ENCODE measurements around the gene RIPOR3.

Gene RIPOR3

DNA sequence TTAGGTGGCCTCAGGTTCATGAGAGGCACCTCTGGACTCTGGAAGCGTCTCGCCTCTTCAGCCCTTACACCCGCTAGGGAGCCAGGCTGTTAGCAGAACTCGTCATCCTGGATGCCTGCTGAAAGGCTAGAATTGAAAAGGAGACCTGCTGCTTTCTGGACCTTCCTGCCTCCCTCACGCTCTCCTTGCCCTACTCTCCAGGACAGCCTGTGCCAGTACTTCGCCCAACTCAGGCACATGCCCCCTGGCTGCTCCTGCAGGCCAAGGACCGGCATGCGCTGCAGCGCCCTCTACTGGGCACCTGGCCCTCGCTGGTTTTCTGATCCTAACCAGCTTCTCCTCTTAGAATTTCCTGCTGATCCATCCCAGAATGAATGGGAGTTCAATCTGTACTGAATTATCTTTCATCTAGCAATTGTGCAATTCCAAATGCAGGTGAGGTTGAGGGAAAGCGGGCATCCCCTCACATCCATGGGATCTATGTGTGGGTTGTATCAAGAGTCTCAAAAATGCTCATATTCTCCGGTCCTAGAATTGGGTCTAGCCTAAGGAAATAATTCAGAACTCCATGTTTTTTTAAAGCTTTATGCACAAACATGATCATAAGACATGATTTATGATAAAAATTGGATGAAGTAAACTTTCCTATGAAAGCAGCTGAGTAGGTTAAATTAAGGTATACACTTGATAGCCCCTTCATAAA, 103.2 kb downstream of the RIPOR3 start:
- TF ChIP-seq, protein P1, sequence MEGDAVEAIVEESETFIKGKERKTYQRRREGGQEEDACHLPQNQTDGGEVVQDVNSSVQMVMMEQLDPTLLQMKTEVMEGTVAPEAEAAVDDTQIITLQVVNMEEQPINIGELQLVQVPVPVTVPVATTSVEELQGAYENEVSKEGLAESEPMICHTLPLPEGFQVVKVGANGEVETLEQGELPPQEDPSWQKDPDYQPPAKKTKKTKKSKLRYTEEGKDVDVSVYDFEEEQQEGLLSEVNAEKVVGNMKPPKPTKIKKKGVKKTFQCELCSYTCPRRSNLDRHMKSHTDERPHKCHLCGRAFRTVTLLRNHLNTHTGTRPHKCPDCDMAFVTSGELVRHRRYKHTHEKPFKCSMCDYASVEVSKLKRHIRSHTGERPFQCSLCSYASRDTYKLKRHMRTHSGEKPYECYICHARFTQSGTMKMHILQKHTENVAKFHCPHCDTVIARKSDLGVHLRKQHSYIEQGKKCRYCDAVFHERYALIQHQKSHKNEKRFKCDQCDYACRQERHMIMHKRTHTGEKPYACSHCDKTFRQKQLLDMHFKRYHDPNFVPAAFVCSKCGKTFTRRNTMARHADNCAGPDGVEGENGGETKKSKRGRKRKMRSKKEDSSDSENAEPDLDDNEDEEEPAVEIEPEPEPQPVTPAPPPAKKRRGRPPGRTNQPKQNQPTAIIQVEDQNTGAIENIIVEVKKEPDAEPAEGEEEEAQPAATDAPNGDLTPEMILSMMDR (IDR thresholded peaks at IDR 0.05; ENCODE audit: low read depth, low read length, missing control alignments): peak; percentile 99

DNA sequence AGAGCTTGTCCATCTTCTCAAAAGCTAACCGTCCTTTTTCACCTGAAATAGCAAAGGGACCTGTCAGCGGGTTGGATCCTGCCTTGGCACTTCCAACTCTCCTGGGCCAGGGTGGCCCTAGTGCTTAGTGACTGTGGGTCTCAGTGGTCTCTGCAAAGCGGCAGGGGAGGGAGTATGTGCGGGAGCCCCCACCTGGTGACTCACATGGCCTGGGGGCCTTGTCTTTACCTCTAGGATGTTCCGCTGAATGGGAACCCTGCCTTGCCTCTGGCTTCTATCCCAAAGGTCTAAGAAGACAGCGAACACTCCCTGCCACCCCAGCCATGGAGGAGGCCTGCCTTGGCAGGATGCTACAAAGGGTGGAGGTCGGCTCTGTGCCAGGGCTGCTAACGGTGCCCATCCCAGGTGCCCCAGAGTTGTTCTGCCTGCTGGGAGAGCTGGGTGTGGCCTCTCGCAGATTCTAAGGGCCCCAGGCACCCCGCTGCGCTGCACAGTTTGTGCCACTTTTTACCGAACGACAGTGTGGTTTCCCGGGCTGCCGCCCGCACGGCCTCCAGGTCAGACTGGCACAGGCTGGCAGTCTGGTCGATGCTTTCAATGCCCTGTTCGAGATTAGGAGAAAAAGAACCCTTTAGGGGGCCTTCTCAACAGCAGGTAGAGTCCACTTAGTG, 103.9 kb downstream of the RIPOR3 start:
- TF ChIP-seq, protein P1 (IDR thresholded peaks at IDR 0.05; ENCODE audit: low read depth, low read length, missing control alignments): no peak
- no peak overlapping the region for H3K4me3 ChIP-seq (ENCODE audit: low read depth, low read length)
- DNase-seq (ENCODE audit: low read depth): no peak

More for the DNA sequence above, 103.2 kb downstream of the RIPOR3 start:
- no peak overlapping the region for H3K4me3 ChIP-seq (ENCODE audit: low read depth, low read length)
- no peak for DNase-seq (ENCODE audit: low read depth)

DNA sequence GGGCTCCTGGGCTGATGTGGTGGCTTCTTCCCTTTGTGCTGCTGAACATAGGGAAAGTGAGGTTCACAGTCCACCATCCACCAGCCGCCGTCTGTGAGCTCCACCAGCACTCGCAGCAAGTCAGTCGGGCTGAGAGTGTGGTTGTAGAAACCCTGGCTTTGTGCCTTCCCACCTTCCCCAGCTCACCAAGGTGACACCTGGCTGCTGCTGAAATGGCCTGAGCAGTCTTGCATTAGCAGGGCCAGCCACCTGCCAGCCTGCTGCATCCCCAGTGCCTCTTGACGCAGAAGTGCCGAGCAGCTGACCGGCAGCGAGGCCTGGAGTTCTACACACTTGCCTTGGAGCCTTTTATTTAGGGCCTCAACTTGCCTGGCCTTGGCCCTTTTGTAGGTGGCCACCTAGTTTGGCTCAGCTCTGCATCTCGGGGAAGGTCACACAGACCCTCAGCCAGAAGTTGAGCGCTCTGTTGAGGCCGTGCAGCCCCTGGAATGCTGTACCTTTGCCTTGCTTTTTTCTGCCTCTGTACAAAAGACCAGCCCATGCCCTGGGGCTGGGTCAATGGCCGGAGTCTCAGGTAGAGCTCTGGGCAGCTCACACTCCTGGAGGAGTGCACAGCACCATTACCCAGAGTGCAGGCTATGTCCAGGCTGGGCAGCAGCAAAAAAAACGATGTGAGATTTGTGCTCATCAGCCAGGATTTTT, 104.7 kb downstream of the RIPOR3 start:
- DNase-seq (ENCODE audit: low read depth): no peak
- TF ChIP-seq, protein P1 (IDR thresholded peaks at IDR 0.05; ENCODE audit: low read depth, low read length, missing control alignments): no peak
- H3K4me3 ChIP-seq (ENCODE audit: low read depth, low read length): no peak overlapping the region

DNA sequence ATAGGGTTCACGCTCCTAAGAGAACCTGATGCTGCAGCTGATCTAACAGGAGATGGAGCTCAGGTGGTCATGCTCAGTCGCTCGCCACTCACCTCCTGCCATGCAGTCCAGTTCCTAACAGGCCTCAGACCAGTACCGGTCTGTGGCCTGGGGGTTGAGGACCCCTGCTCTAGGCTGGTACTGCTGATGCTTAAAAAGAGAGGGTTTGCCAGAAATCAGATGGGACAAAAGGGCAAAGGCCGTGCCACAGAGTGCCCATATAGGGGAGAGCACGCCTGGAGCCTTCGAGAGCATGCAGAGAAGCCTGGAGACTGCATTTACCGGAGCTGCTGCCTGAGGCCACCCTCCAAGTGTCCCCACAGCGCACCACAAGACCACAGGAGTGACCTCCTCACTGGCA, 105.7 kb downstream of the RIPOR3 start:
- no peak for DNase-seq (ENCODE audit: low read depth)
- TF ChIP-seq, protein P1 (IDR thresholded peaks at IDR 0.05; ENCODE audit: low read depth, low read length, missing control alignments): no peak
- H3K4me3 ChIP-seq (ENCODE audit: low read depth, low read length): no peak overlapping the region

DNA sequence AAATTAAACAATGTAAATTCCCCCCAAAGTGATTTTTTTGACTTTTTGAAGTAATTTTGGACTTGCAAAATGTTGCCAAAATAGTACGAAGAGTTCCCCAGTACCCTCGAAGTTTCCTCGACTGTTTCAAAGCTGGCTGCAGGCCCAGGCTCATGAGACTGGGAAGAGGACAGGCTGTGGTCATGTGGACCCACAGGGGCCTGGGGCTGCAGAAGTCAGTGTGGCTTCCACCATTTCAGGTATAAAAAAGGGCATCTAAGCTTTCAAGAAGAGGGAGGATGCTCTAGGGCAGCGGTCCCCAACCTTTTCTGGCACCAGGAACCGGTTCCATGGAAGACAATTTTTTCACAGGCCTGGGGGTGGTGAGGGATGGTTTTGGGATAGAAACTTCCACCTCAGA, 106.1 kb downstream of the RIPOR3 start:
- no peak for DNase-seq (ENCODE audit: low read depth)
- TF ChIP-seq, protein P1 (IDR thresholded peaks at IDR 0.05; ENCODE audit: low read depth, low read length, missing control alignments): no peak
- H3K4me3 ChIP-seq (ENCODE audit: low read depth, low read length): no peak overlapping the region

DNA sequence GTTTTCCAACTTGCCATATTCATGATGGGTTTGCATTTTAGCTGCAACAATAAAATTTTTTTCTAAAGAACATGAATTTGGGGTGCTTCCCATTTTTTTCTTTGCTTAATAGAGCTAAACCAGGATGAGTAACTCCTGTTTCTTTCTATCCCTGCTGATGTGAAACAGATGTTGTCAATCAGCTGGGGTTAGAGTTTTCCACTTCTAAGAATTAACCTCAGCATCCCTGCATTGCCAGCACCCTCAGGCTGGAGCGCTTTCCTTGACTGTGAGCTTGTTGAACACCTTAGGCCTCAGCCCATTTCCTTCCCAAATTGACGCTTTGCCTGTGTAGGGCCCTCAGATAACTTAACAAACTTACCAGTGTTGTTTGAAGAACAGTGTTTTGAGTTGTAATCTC, 106.7 kb downstream of the RIPOR3 start:
- no peak for DNase-seq (ENCODE audit: low read depth)
- H3K4me3 ChIP-seq (ENCODE audit: low read depth, low read length): no peak overlapping the region
- TF ChIP-seq, protein P1 (IDR thresholded peaks at IDR 0.05; ENCODE audit: low read depth, low read length, missing control alignments): no peak

Data from GM12864 (cell line).